Stimulated activated CD4-positive, alpha-beta T cell treated with anti-CD3 and anti-CD28 coated beads, Interleukin-12 subunit alpha, Interleukin-12 subunit beta, amount 100 ng/mL, for 24 hours (primary cell): Measurements from ENCODE around the gene HOXC4.
A peak's percentile ranks its signal among the peaks of the same experiment; 100 is the strongest.

Source experiments
- DNase-seq, 2 experiments: peaks; one replicate each; pipeline ENCODE4 v3.0.0-alpha.2; 2020; ENCODE audit warnings: low read depth in 2 of 2

Gene HOXC4

DNA sequence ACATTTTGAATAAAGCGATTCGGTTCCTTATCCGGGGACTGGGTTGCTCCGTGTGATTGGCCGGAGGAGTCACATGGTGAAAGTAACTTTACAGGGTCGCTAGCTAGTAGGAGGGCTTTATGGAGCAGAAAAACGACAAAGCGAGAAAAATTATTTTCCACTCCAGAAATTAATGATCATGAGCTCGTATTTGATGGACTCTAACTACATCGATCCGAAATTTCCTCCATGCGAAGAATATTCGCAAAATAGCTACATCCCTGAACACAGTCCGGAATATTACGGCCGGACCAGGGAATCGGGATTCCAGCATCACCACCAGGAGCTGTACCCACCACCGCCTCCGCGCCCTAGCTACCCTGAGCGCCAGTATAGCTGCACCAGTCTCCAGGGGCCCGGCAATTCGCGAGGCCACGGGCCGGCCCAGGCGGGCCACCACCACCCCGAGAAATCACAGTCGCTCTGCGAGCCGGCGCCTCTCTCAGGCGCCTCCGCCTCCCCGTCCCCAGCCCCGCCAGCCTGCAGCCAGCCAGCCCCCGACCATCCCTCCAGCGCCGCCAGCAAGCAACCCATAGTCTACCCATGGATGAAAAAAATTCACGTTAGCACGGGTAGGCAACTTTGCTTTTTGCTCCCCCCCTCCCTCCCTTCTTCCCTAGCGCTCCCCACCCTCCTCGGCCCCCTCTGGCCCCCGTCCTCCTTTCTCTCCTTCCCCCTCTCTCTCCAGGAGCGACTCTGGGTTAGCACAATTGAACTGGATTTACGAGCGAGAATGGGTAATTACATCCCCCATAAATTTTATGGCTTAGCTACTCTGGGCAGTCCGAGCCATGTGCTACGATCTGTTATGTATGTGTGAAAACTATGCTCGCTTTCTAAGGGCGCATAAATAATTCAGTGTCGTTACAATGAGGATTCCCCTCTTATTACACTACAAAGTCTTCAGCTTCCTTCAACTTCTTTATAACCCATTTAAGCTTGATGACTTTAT lies at the start of gene HOXC4:
HOXC4 (plus strand) TSS at position 85 of the 991 bp plus-strand sequence; CDS start at position 173, 88 bp downstream.
- no peak for DNase-seq

- no peak for DNase-seq
These were observed 49.4 kb upstream of the HOXC4 start for GRCh38 chr12:54004063-54004840.

GRCh38 chr12:54004841-54005530 lies 48.6 kb upstream of the HOXC4 start:
- no peak for DNase-seq

- no peak for DNase-seq
These were observed 48.1 kb upstream of the HOXC4 start for GRCh38 chr12:54005531-54005852.

DNA sequence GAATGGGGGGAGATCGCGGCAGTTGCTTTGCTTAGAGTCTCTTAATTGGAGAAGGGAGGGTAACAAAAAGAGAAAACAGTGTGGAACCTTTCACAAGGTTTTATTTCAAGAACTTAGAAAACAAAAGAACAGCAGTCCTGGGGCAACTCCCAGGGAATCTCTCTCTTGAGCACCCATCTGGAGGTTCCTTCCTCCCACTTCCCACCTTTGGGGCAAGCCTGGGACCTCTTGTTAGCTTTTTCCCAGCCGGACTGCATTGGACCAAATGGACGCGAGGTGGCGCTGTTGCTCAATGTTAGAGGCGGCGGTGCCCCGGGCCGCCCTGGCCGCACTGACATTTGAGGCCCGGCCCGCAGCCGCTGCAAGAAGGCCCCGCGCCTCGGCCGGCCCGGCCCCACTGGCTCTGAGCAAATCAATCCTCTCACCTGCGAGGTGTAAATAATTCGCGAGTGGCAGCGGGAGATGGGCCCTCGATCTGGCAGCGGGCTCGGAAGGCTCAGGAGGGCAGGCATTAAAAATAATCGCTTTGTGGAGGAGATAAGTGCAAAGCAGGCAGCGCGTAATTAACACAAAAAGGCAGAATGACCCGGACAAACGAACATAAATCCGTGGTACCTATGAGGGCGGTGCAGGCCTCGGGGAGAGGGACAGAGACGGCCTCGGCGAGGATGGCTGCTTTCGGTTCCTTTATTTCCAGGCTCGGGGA lies 47.6 kb upstream of the HOXC4 start:
- peak; percentile 67 to 83 for DNase-seq

DNA sequence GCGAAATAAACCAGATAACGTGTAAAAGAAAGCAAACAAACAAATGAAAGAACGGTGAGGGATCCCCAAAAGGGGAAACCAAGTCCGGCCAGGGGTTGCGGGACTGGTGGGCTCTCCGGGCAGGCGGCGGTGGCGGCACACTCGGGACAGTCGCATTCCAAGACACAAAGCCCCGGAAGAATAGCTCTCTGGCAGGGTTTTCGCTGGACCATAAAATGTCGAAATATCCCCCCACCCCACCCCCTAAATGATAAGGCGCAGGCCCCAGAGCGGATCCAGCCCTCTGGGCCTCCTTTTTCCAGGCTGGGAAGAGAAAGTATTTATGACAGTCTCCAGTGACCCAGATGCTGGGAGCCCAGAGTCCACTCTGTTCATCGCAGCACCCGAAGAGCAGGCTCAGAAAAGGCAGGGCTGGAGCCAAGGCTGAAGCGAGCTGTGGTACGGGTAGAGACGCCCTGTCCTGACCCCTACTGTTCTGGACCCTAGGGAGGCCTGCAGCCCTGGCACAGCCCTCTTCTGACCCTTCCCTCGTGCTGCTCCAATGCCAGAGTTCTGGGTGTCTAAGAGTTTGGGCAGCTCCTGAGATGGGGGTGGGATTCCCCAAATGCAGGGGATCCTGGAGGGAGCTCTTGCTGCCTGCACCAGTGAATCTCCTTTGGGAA lies 46.9 kb upstream of the HOXC4 start:
- no peak for DNase-seq

DNA sequence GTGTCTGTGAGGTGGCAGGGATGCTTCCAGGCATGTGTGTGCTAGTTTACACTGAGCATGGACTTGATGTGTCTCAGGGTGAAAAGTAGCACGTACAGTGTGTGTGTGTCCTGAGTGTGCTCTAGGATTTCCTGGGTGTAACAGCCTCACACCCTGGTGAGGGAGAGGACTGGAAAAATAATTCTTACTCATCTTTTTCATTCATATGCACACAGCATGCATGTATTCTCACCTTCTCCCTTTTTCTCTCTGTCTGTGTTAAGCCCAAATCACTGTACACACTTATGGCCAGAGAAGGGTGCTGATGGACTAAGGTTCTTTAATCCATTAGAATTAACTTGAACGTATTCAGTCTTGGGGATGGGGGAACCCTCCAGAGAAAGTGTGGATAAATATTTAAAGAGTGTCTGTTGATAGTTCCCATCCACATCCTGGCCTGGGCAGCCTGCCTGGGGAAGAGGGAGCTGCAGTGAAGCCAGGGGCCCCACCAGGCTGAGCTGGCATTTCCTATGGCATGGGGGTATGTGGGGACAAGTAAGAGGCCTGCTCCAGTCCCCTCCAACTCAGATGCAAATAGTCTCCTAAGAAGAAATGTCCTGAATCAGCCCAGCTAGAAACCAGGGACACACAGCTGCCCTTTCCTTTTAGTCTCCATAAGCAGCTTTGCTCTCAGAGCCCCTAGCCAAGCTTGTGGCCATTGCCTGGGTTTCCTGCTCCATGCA lies 45.9 kb upstream of the HOXC4 start:
- no peak for DNase-seq

DNA sequence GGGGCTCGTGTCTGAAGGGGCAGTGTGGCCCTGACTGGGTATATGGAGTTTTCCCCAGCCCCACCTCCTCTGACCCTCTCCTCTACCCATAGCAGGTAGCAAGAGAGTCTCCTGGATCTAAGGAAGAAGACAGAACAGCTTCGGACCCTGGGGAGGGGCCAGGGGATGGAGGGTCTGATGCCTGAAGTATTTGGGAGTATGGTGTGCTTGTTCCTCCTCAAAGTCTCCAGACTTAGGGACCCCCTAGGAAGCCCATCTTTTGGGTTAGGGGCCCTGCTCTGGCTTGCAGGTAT lies 45.4 kb upstream of the HOXC4 start:
- DNase-seq, result no peak

DNA sequence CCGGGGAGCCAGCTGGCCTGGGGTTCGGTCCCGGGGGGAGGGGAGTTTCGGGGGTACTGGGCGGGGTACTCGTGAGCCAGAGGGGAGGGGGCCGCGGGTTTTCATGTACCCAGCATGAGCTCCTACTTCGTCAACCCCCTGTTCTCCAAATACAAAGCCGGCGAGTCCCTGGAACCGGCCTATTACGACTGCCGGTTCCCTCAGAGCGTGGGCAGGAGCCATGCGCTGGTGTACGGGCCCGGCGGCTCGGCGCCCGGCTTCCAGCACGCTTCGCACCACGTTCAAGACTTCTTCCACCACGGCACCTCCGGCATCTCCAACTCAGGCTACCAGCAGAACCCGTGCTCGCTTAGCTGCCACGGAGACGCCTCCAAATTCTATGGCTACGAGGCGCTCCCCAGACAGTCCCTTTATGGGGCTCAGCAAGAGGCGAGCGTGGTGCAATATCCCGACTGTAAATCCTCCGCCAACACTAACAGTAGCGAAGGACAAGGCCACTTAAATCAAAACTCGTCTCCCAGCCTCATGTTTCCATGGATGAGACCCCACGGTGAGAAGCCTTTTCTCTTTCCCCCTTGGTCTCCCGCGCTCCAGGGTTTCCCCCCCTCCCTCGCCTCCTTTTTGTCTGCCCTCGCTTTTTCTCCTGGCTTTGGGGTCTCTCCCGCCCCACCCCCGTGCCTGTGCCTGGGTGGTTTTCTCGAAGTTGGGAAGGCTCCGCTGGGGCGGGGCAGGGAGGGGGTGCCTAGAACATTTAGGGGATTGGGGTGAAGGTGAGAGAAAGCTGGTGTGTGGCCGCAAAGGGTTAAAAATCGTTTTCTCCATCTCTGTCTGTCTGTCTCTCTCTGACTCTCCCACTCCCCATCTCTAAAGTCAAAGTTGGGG lies 44.2 kb upstream of the HOXC4 start:
- DNase-seq, result no peak

DNA sequence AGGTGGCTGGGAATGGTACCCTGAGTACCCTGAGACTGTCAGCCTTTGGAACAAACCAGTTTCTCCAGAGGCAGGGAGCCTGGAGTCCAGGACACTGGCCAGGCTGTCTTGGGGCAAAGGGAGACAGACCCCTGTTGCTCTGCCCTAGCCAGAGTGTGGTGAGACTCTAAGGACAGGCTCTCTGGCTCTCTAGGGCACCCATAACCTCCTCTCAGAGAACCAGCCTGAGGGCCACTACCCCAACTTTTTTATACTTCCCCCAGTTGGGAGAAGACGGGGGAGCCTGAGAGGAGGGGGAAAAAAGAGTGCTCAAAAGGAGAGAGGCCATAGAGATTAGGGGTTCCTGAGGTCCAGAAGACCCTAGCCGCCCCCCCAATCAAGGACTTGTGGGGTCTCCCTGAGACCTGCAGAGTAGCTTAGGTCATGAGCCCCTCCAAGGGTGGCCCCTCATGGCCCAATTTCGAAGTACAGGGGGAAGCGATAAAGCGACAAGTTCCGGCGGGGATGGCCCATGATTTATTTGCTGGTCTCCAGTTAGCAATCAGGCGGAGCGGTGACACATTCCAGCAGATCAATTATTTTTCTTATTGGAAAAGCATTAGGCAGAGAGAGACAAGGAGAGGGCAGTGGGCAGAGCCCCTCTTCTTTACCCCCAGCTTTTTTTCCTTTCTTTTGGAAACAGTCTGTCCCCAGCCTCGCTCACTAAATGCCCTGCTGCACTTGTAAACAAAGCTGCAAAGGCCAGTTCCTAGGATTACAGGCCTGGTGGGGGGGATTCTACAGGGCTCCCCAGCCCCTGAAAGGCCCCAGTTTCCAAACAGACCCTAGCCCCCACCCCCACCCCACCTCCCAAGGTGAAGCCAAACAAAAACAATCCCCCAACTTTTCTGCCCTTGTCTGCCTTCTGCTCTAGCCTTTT lies 43.3 kb upstream of the HOXC4 start:
- no peak for DNase-seq

GRCh38 chr12:54010972-54011664 lies 42.5 kb upstream of the HOXC4 start:
- no peak for DNase-seq

DNA sequence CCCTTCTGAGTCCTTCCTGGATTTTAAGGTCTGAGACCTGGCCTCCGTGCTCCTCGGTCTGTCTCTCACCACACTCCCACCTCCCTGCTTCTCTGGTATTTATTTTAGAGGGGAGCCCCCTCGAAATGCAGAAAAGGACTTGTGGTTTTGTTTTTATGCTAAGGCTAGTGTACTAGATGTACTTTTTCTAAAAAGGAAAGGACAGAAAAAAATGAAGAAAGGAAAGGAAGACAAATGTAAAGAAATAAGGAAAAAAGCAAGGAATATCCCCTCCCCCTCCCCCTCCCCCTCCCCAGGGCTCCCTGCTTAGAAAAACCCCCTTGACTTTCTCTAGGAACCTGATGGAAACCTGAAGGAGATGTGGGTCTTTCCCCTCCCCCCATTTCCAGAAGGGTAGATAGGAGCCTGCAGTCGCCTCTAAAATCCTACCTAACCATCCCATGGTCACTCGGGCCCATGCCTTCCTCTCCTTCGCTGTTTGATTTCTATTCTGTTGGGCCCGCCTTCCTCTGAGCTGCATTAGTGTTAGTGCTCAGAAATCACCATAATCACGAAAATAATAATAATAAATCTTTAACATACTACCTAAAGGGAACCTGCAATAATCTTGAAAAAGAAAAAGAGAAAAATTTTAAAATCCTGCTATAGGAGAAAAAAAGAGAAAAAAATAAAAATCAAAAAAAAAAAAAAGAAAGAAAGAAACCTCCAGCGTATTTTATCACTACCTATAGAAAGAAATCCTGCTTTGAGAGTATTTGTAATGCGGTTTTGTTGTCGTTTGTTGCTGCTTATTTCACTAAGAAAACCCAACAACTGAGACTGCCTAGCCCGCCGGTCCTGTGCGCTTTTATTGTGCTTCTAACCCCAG lies 41.7 kb upstream of the HOXC4 start:
- DNase-seq, result no peak

DNA sequence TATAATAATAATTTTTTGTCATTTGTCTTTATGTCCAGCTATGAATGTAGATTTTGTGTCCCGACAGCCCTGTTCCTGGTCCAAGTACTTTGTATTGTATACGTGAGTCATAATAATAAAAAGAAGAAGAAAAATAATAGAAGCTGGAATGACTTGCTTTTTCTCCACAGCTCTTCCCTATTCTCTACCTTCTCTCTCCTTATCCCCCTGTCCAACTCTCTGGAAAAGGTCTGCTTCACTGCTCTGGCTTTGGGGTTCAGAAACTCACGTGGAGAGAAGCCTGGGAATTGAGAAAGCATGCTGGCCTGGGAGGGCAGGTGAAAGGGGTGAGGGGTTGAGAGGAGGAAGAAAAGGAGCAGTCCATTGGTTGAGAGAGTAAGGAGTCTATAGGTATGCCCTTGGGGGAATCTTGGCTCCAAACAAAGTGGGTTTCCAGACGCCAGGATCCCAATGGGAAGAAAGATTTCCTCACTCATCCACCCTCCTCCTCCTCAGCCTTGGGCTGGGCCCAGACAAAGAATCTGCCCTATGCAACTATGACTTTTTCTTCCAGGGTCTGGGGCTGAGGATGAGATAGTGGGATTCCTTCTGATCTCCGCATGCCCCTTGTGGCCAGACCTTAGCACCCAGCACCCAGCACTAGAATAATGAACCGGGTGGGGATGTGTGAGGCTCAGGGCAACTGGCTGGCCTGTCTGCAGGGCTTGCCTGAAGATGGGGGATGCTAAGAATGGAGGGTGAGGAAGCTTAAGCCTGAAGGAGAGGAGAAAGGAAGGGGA lies 40.8 kb upstream of the HOXC4 start:
- DNase-seq, result no peak

GRCh38 chr12:54014377-54015017 lies 39.1 kb upstream of the HOXC4 start:
- DNase-seq, result no peak
